SK-N-MC (cell line): ENCODE results near the gene ITGA11.

Experiments
- EZH2 ChIP-seq: fragments of 200-600 bp; sonication (generic); IDR thresholded peaks from one replicate; pipeline ENCODE4 v1.6.1; 2017; ENCODE audit warnings: antibody characterized with exemption
- POLR2AphosphoS5 ChIP-seq: IDR thresholded peaks from 2 replicates; pipeline ENCODE4 v1.6.1; 2012; ENCODE audit warnings: mild to moderate bottlenecking, low read depth, low read length, borderline replicate concordance

DNA sequence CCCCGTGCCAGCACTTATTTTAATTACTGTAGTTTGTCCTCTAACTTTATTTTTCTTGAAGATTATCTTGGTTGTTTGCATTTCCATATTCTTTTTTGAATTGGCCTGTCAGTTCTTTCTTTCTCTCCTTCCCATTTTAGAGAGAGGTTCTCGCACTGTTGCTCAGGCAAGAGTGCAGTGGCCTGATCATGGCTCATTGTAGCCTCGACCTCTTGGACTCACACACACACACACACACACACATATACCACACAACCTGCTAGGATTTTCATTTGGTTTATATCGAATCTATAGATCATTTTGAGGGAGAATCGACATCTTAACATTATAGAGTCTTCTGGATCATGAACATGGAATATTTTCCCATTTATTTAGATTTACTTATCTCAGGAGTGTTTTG, 145.7 kb downstream of the ITGA11 start:
- TF ChIP-seq POLR2AphosphoS5 (no peak), EZH2 (no peak)
